Psoas muscle (tissue), 8 donors: ENCODE results near the gene HS6ST3. TPM values are rescaled to one million over a fixed set of nuclear protein-coding genes. Genes with fewer than 3 reads are reported as not detected.

Experiments
- ATAC-seq, 4 donors: fragments of 200-7000 bp; cut with Tn5 transposase; one replicate each; pipeline ENCODE4 v1.9.1; 2020; ENCODE audit warnings: moderate library complexity in 3 of 4, mild to moderate bottlenecking in 2 of 4
- DNase-seq, 2 donors: peaks; one replicate each; pipeline ENCODE4 v3.0.0-alpha.2; 2020
- H3K27ac ChIP-seq: fragments of 200-600 bp; one replicate; pipeline ENCODE4 v1.8.0; 2022
- H3K27me3 ChIP-seq, 3 donors: fragments of 200-600 bp in 1 of 3; one replicate each; pipeline versions ENCODE4 v1.6.1 to v1.8.0; 2013 to 2022; ENCODE audit warnings: low read length in 2 of 3, mild to moderate bottlenecking in 2 of 3, moderate library complexity in 1 of 3; ENCODE audit not compliant: insufficient read depth in 3 of 3
- H3K36me3 ChIP-seq, 2 donors: fragments of 200-600 bp in 1 of 2; one replicate each; pipeline versions ENCODE4 v1.6.1 to v1.8.0; 2013 to 2022; ENCODE audit warnings: low read depth in 1 of 2, mild to moderate bottlenecking in 1 of 2, moderate library complexity in 1 of 2; ENCODE audit not compliant: insufficient read depth in 1 of 2
- H3K4me1 ChIP-seq: fragments of 200-600 bp; one replicate; pipeline ENCODE4 v1.8.0; 2022
- H3K4me3 ChIP-seq: fragments of 200-600 bp; one replicate; pipeline ENCODE4 v1.8.0; 2022; ENCODE audit warnings: mild to moderate bottlenecking
- H3K9me3 ChIP-seq: fragments of 200-600 bp; one replicate; pipeline ENCODE4 v1.8.0; 2022
- WGBS, 3 donors: extraction: QIAGEN DNeasy Blood & Tissue Kit; methylation state at CpG; one replicate each; pipeline versions ENCODE4 v1.1.6 to v1.1.7; 2013; 5-methylcytosine and 5-hydroxymethylcytosine counted together
- intact Hi-C, 2 donors: fragments of 100-400 bp; cut with DNase I; formaldehyde crosslinking; loops; one replicate each; pipeline versions ENCODE4 v1.11.0 to v1.14.2; 2022
- polyA plus RNA-seq, 3 donors: library from polyadenylated mRNA; stranded (reverse); fragments of 200-250 nt; gene quantifications; one replicate each; pipeline ENCODE4 v1.2.3, GENCODE V29; 2013
- total RNA-seq, 4 donors: library from RNA; stranded (reverse); fragmentation: NEBNext Ultra II Directional in 2 of 4; extraction: Animal tissue kit (Norgen Biotek cat#: 25700) in 2 of 4; gene quantifications; one replicate each; pipeline versions ENCODE4 v1.2.1 to v1.2.4, GENCODE V29; 2021 to 2023
- TF ChIP-seq, protein P1 (sequence below): fragments of 200-600 bp; IDR thresholded peaks from one replicate; pipeline ENCODE4 v1.8.0; 2022; ENCODE audit warnings: antibody characterized with exemption
- donor health status: healthy with polysubstance abuse.
- donor health status: DM: no; HTN: no; CAD: no; lungs with moderate emphysema.
- donor health status: Bipolar disorder and iron deficiency.
- donor health status: healthy.
- donor health status: DM: yes; HTN: yes; CAD: no.
- donor health status: DM: no; HTN: no; CAD: no.
- donor health status: DM: no; HTN: no; CAD: no.
- donor health status: DM: yes; HTN: yes; CAD: no.

Gene HS6ST3
- total and polyA plus RNA-seq, 7 donors, result 0.01 to 0.58 (median 0.10) TPM

DNA sequence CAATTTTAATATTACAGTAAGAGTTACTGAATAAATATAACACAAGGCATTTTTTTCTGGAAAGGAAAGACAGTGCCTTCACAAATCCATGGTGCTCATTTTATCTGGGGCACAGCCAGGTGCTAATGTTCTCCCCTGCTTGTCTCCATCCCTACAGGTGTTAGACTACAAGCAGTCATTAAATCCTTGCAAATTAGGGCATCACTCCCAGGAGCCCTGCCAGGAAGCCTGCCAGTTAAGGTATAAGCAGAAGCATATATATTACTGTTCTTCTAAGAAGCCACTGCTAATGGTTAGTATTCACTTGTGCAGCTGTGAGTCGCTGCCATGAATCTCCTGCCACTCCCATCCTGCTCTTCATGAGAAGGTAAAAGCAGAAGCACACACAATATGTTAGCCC is 754.7 kb downstream of the HS6ST3 start:
- DNase-seq (no peak), ATAC-seq (no peak)
- H3K9me3 ChIP-seq, result no peaks in the 10 kb centered on the region
- no peaks in the 10 kb centered on the region for H3K27me3 ChIP-seq
- 63 to 84% (median 76%) methylated on average over 1 of the region's 1 CpG for WGBS, 3 donors
- intact Hi-C loops, result no loop called here
- H3K4me1 ChIP-seq, result no peaks in the 10 kb centered on the region
- TF ChIP-seq, protein P1, sequence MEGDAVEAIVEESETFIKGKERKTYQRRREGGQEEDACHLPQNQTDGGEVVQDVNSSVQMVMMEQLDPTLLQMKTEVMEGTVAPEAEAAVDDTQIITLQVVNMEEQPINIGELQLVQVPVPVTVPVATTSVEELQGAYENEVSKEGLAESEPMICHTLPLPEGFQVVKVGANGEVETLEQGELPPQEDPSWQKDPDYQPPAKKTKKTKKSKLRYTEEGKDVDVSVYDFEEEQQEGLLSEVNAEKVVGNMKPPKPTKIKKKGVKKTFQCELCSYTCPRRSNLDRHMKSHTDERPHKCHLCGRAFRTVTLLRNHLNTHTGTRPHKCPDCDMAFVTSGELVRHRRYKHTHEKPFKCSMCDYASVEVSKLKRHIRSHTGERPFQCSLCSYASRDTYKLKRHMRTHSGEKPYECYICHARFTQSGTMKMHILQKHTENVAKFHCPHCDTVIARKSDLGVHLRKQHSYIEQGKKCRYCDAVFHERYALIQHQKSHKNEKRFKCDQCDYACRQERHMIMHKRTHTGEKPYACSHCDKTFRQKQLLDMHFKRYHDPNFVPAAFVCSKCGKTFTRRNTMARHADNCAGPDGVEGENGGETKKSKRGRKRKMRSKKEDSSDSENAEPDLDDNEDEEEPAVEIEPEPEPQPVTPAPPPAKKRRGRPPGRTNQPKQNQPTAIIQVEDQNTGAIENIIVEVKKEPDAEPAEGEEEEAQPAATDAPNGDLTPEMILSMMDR, result no peak
- H3K4me3 ChIP-seq, result no peak overlapping the region
- H3K36me3 ChIP-seq, result no peaks in the 10 kb centered on the region
- no peak overlapping the region for H3K27ac ChIP-seq

DNA sequence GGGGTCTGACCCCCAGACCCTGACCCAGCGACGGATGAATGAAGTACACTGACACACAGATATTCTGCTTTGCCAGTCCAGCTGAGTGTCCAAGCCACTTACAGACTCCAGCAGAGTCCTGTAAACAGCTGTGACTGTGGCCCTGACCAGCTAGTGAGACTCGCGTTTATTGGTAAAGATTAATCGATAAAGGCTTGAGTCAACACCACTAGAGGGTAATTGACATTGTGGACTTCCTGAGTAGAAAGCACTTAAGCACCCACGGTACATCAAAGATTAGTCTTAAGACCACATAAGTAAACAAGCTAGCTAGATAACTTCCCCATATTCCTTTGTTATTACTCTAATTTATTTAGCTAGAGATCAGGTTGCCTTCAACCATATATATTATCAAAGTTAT is 758.4 kb downstream of the HS6ST3 start:
- H3K27me3 ChIP-seq, result no peaks in the 10 kb centered on the region
- intact Hi-C loops, result no loop called here
- WGBS, 3 donors, result 87 to 90% (median 88%) methylated on average over 6 of the region's 6 CpGs
- no peaks in the 10 kb centered on the region for H3K9me3 ChIP-seq
- no peak overlapping the region for H3K27ac ChIP-seq
- no peaks in the 10 kb centered on the region for H3K36me3 ChIP-seq
- DNase-seq, result no peak
- TF ChIP-seq, protein P1, result no peak
- ATAC-seq, result no peak
- H3K4me1 ChIP-seq, result no peaks in the 10 kb centered on the region
- no peak overlapping the region for H3K4me3 ChIP-seq

DNA sequence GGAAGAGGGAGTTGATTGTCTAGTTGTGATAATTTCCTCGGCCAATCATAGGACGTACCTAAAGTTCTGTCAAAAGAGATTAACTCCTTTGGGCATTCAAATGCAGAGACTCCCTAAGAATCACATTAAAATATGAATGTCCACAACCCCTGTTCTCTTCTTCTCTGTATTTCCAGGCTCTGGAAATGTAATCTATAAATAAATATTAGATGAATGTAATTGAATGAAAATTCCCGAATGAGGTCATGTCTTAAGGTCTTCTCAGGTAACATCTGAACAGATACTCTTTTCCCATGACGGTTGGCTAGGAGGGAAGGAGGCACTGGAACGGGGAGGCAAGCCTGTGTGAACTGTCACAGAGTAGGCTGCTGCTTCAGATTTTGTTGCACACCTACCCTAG is 759.2 kb downstream of the HS6ST3 start:
- Histone ChIP-seq H3K4me3 (no peak overlapping the region), H3K27me3 (no peaks in the 10 kb centered on the region), H3K9me3 (no peaks in the 10 kb centered on the region), H3K4me1 (no peaks in the 10 kb centered on the region), H3K27ac (no peak overlapping the region), H3K36me3 (no peaks in the 10 kb centered on the region)
- no peak for DNase-seq
- TF ChIP-seq, protein P1, result no peak
- 69 to 81% (median 77%) methylated on average over 5 of the region's 5 CpGs for WGBS, 3 donors
- intact Hi-C loops, result no loop called here
- ATAC-seq, result no peak

DNA sequence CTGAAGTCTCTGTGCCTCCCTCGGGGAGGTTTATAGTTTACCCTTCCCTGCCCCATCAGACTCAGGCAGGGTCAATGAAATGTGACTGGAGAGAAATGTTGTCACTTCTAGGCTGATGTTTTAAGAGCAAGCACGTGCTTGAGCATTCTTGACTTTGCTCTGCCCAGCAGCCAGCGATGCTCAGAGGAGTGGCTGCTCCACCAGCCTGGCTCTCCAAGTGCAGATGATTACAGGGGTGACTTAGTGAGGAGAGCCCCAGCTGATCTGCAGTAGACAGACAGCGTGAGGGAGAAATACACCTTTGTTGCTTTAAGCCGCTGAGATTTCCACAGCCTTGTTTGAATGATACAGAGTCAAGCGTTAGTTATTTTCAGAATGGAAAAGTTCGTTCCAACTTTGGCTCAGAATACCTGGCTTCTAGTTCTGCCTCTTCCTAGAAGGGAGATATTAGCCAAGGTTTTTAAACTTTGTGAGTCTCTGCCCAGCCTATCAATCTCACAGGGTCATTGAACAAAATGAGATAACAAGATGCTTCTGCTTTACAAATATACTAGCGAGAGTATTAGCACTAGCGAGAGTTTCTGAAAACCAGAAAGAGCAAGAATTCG is 760.7 kb downstream of the HS6ST3 start:
- Histone ChIP-seq H3K36me3 (no peaks in the 10 kb centered on the region), H3K9me3 (no peaks in the 10 kb centered on the region), H3K4me3 (no peak overlapping the region), H3K4me1 (no peaks in the 10 kb centered on the region), H3K27me3 (no peaks in the 10 kb centered on the region), H3K27ac (no peak overlapping the region)
- WGBS, 3 donors, result 82 to 85% (median 83%) methylated on average over 10 of the region's 10 CpGs
- TF ChIP-seq, protein P1, result no peak
- intact Hi-C loops, result no loop called here
- ATAC-seq, result no peak
- DNase-seq, result no peak

DNA sequence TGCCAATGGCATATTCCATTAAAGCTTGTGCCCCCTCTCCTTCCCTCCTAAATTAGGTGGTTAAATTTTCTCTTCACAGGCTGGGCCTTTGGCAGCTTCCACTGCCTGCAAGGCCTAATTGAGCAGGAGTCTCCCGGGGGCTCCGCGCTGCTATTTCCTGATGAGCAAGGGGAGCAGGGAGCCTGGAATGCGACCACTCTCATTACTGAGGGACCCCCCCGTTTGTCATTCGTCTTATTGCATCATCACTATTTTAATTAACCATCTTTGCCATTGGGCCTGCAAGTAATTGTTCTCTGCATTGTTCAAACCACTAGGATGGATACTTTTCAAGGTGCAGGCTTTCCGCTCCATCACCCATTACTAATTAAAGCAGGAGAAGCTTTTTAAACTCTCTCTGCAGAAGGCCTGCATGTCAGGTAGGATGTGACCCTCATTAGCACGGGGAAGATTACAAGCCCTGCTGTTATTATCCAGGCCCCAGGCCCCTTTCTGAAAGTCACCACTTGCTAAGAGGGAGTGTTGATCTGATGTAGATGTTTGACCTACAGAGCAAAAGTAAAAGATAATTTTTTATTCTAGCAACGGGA is 762.0 kb downstream of the HS6ST3 start:
- no peak overlapping the region for H3K4me3 ChIP-seq
- WGBS, 3 donors, result 52 to 63% (median 60%) methylated on average over 9 of the region's 9 CpGs
- H3K4me1 ChIP-seq, result no peaks in the 10 kb centered on the region
- TF ChIP-seq, protein P1, result no peak
- intact Hi-C loops, result no loop called here
- H3K27ac ChIP-seq, result no peak overlapping the region
- no peaks in the 10 kb centered on the region for H3K36me3 ChIP-seq
- DNase-seq, result no peak
- no peaks in the 10 kb centered on the region for H3K27me3 ChIP-seq
- no peak for ATAC-seq
- no peaks in the 10 kb centered on the region for H3K9me3 ChIP-seq
